MM.1S (cell line): ENCODE data around the gene GM2A.

Experiments used
- DNase-seq: peaks from one replicate; pipeline ENCODE4 v3.0.0-alpha.2; 2015
- H2AFZ ChIP-seq: fragments of 300-600 bp; sonication (generic); 2 replicates; pipeline ENCODE4 v1.6.0; 2016; ENCODE audit warnings: antibody characterized with exemption, low read length
- H3F3A ChIP-seq: fragments of 300-600 bp; sonication (generic); 2 replicates; pipeline ENCODE4 v1.6.1; 2016; ENCODE audit warnings: mild to moderate bottlenecking, antibody characterized with exemption, low read length, moderate library complexity, mixed read lengths; ENCODE audit not compliant: insufficient read depth
- H3K27ac ChIP-seq: fragments of 300-600 bp; sonication (generic); 2 replicates; pipeline ENCODE4 v1.5.1; 2016; ENCODE audit warnings: mild to moderate bottlenecking, low read length
- H3K27me3 ChIP-seq: fragments of 300-600 bp; sonication (generic); replicated peaks from 2 replicates; pipeline ENCODE4 v1.6.0; 2016; ENCODE audit warnings: low read length; ENCODE audit not compliant: insufficient read depth
- H3K36me3 ChIP-seq: fragments of 300-600 bp; sonication (generic); replicated peaks from 2 replicates; pipeline ENCODE4 v1.6.1; 2016; ENCODE audit warnings: mild to moderate bottlenecking, low read length, mixed read lengths; ENCODE audit not compliant: insufficient read depth
- H3K4me1 ChIP-seq: fragments of 300-600 bp; sonication (generic); 2 replicates; pipeline ENCODE4 v1.6.1; 2016; ENCODE audit warnings: low read length, mixed read lengths
- H3K4me2 ChIP-seq: fragments of 300-600 bp; sonication (generic); 2 replicates; pipeline ENCODE4 v1.6.0; 2016; ENCODE audit warnings: low read depth, low read length
- H3K4me3 ChIP-seq: fragments of 300-600 bp; sonication (generic); 2 replicates; pipeline ENCODE4 v1.5.1; 2016; ENCODE audit warnings: low read length, mixed read lengths
- H3K79me2 ChIP-seq: fragments of 300-600 bp; sonication (generic); 2 replicates; pipeline ENCODE4 v1.6.1; 2016; ENCODE audit warnings: mixed run types, low read length, mixed read lengths
- H3K9ac ChIP-seq: fragments of 300-600 bp; sonication (generic); 2 replicates; pipeline ENCODE4 v1.6.1; 2016; ENCODE audit warnings: low read length, mixed read lengths
- H3K9me2 ChIP-seq: fragments of 300-600 bp; sonication (generic); replicated peaks from 2 replicates; pipeline ENCODE4 v1.6.1; 2016; ENCODE audit warnings: mild to moderate bottlenecking, low read length, mixed read lengths; ENCODE audit not compliant: insufficient read depth
- H3K9me3 ChIP-seq: fragments of 300-600 bp; sonication (generic); replicated peaks from 2 replicates; pipeline ENCODE4 v1.6.1; 2016; ENCODE audit warnings: mild to moderate bottlenecking, low read length, mixed read lengths; ENCODE audit not compliant: insufficient read depth
- H4K20me1 ChIP-seq: fragments of 300-600 bp; sonication (generic); 2 replicates; pipeline ENCODE4 v1.6.1; 2016; ENCODE audit warnings: mild to moderate bottlenecking, low read length, moderate library complexity, mixed read lengths; ENCODE audit not compliant: insufficient read depth
- CTCF ChIP-seq: fragments of 300-600 bp; sonication (generic); IDR thresholded peaks from 2 replicates; pipeline ENCODE4 v1.5.1; 2016; ENCODE audit warnings: antibody characterized with exemption, low read length, mixed read lengths
- EZH2 ChIP-seq: fragments of 300-600 bp; sonication (generic); optimal IDR thresholded peaks from 2 replicates; pipeline ENCODE3; 2017; ENCODE audit warnings: low read depth, mild to moderate bottlenecking, antibody characterized with exemption, low read length, mixed read lengths
- EZH2phosphoT487 ChIP-seq: fragments of 300-600 bp; sonication (generic); IDR thresholded peaks from 2 replicates; pipeline ENCODE4 v1.6.1; 2018; ENCODE audit warnings: antibody characterized with exemption, low read length

The GM2A gene

DNA sequence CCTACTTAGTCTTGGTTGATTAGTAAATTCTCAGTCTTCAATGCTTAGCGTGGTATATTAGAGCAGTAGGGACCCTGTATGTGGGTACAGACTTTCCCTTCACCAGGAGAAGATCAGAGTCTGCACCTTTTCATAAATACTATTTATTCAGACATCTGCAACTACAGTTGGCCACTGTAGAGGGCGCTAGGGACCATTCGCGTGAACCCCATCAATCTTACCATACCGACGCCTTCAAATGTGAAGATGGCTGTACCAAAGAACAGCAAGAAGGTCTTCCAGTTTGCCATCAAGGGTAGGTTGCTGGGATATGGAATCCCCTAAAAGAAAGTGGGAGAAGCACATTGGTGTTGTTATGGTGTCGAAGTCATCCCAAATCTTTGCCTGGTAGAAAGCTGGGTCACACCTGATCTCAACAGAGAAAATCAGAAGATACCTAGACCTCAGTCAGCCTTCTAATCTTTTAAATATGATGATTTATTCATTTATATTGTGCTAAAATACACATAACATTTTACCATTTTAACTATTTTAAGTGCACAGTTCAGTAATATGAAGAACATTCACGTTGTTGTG lies 31.5 kb downstream of the GM2A start:
- H3K27me3 ChIP-seq = no peaks in the 10 kb centered on the region
- H3K79me2 ChIP-seq = no peaks in the 10 kb centered on the region
- H3K9me2 ChIP-seq = no peaks in the 10 kb centered on the region
- H3K4me2 ChIP-seq = no peak overlapping the region
- no peak overlapping the region for H2AFZ ChIP-seq
- H3K9ac ChIP-seq = no peak overlapping the region
- H3K27ac ChIP-seq = no peak overlapping the region
- H3K36me3 ChIP-seq = no peaks in the 10 kb centered on the region
- no peak overlapping the region for H3K4me3 ChIP-seq
- TF ChIP-seq EZH2 (no peak), CTCF (peak; percentile 35)
- no peaks in the 10 kb centered on the region for H3K4me1 ChIP-seq
- no peak for DNase-seq
- H3K9me3 ChIP-seq = no peaks in the 10 kb centered on the region
- no peaks in the 10 kb centered on the region for H4K20me1 ChIP-seq
- H3F3A ChIP-seq = no peaks in the 10 kb centered on the region

GRCh38 chr5:151285683-151286082 lies 32.7 kb downstream of the GM2A start:
- Histone ChIP-seq H3K36me3 (no peaks in the 10 kb centered on the region), H3K27me3 (no peaks in the 10 kb centered on the region), H3K79me2 (no peaks in the 10 kb centered on the region), H3K4me1 (no peaks in the 10 kb centered on the region), H3K9ac (no peak overlapping the region), H4K20me1 (no peaks in the 10 kb centered on the region), H3K9me3 (no peaks in the 10 kb centered on the region), H3K4me2 (no peak overlapping the region), H2AFZ (no peak overlapping the region), H3F3A (no peaks in the 10 kb centered on the region), H3K4me3 (no peak overlapping the region), H3K27ac (no peak overlapping the region), H3K9me2 (no peaks in the 10 kb centered on the region)
- no peak for DNase-seq
- TF ChIP-seq EZH2phosphoT487 = no peak
- no peak for TF ChIP-seq EZH2
- TF ChIP-seq CTCF = no peak

DNA sequence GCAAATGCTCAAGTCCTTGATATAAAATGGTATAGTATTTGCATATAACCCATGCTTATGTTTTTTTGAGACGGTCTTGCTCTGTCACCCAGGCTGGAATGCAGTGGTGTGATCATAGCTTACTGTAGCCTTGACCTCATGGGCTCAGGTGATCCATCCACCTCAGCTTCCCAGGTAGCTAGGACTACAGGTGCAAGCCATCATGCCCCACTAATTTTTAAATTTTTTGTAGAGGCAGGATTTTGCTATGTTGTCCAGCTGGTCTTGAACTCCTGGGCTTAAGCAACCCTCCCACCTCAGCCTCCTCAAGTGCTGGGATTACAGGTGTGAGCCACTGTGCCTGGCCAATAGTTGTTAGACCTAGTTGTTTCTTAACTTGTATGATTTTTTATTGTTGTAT lies 33.3 kb downstream of the GM2A start:
- Histone ChIP-seq H3K4me2 (no peak overlapping the region), H3K4me3 (no peak overlapping the region), H2AFZ (no peak overlapping the region), H3K36me3 (no peaks in the 10 kb centered on the region), H3K79me2 (no peaks in the 10 kb centered on the region), H3K27ac (no peak overlapping the region), H3K4me1 (no peaks in the 10 kb centered on the region), H3F3A (no peaks in the 10 kb centered on the region), H3K27me3 (no peaks in the 10 kb centered on the region), H3K9me2 (no peaks in the 10 kb centered on the region), H3K9me3 (no peaks in the 10 kb centered on the region), H3K9ac (no peak overlapping the region), H4K20me1 (no peaks in the 10 kb centered on the region)
- DNase-seq = no peak
- TF ChIP-seq EZH2phosphoT487 (no peak), EZH2 (no peak), CTCF (no peak)
